ENCODE measurements around the gene WDFY3. TPM values are rescaled to one million over a fixed set of nuclear protein-coding genes. Genes with fewer than 3 reads are reported as not detected.

Gene WDFY3
- total RNA-seq, 1 donor from 2014 or later, result 55.8 TPM

DNA sequence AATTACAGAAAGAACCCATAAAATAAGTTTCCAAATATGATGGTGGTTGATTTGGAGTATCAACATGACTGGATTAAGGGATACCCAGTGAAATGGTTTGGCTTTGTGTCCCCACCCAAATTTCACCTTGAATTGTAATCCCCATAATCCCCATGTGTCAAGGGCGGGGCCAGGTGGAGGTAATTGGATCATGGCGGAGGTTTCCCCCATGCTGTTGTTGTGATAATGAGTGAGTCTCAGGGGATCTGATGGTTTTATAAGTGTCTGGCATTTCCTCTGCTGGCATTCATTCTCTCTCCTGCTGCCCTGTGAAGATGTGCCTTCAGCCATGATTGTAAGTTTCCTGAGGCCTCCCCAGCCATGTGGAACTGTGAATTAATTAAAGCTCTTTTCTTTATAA is 39.1 kb downstream of the WDFY3 start:
- H3K4me2 ChIP-seq, result no peak overlapping the region
- no peak overlapping the region for H3K4me3 ChIP-seq
- peaks cover 21% of the 10 kb centered on the region for H3F3A ChIP-seq (ENCODE audit: low read depth)
- H3K27me3 ChIP-seq, result no peaks in the 10 kb centered on the region
- Mint-ChIP-seq H3K9me3 (no peaks in the 10 kb centered on the region), H3K4me1 (peaks cover 17% of the 10 kb centered on the region), H3K36me3 (peaks cover 22% of the 10 kb centered on the region), H3K27me3 (ENCODE audit: insufficient read depth, low read depth) (no peaks in the 10 kb centered on the region), H3K27ac (no peak overlapping the region), H3K4me3 (no peak overlapping the region)
- no peak overlapping the region for H3K27ac ChIP-seq
- H2AFZ ChIP-seq (replicated peaks), result no peak overlapping the region
- no peak for DNase-seq (ENCODE audit: low spot score)
- TF ChIP-seq EZH2 (IDR thresholded peaks at IDR 0.05), result no peak
- TF ChIP-seq EZH2phosphoT487 (IDR thresholded peaks at IDR 0.05), result no peak
- TF ChIP-seq CTCF (IDR thresholded peaks at IDR 0.05), result no peak
- H4K20me1 ChIP-seq (ENCODE audit: low read depth), result peaks cover 9% of the 10 kb centered on the region
- peaks cover 25% of the 10 kb centered on the region for H3K4me1 ChIP-seq
- peaks cover 59% of the 10 kb centered on the region for H3K79me2 ChIP-seq (ENCODE audit: low read depth)
- H3K9me3 ChIP-seq (ENCODE audit: low read depth), result no peaks in the 10 kb centered on the region
- no peaks in the 10 kb centered on the region for H3K36me3 ChIP-seq
- H3K9ac ChIP-seq, result no peak overlapping the region

- Histone ChIP-seq H3K9ac (no peak overlapping the region), H3K79me2 (ENCODE audit: low read depth) (peaks cover 62% of the 10 kb centered on the region), H4K20me1 (ENCODE audit: low read depth) (peaks cover 10% of the 10 kb centered on the region), H2AFZ (replicated peaks) (no peak overlapping the region), H3K27ac (no peak overlapping the region), H3K4me2 (no peak overlapping the region), H3K36me3 (no peaks in the 10 kb centered on the region), H3F3A (ENCODE audit: low read depth) (peaks cover 3% of the 10 kb centered on the region), H3K4me1 (peaks cover 7% of the 10 kb centered on the region), H3K27me3 (no peaks in the 10 kb centered on the region), H3K4me3 (no peak overlapping the region), H3K9me3 (ENCODE audit: low read depth) (no peaks in the 10 kb centered on the region)
- no peaks in the 10 kb centered on the region for H3K9me3 Mint-ChIP-seq
- no peak for DNase-seq (ENCODE audit: low spot score)
- peaks cover 4% of the 10 kb centered on the region for H3K4me1 Mint-ChIP-seq
- no peak overlapping the region for H3K27ac Mint-ChIP-seq
- no peak overlapping the region for H3K4me3 Mint-ChIP-seq
- TF ChIP-seq EZH2 (IDR thresholded peaks at IDR 0.05) (no peak), EZH2phosphoT487 (IDR thresholded peaks at IDR 0.05) (no peak), CTCF (IDR thresholded peaks at IDR 0.05) (no peak)
- peaks cover 24% of the 10 kb centered on the region for H3K36me3 Mint-ChIP-seq
- H3K27me3 Mint-ChIP-seq (ENCODE audit: insufficient read depth, low read depth), result no peaks in the 10 kb centered on the region
These were observed 40.9 kb downstream of the WDFY3 start for GRCh38 chr4:84925558-84925957.

DNA sequence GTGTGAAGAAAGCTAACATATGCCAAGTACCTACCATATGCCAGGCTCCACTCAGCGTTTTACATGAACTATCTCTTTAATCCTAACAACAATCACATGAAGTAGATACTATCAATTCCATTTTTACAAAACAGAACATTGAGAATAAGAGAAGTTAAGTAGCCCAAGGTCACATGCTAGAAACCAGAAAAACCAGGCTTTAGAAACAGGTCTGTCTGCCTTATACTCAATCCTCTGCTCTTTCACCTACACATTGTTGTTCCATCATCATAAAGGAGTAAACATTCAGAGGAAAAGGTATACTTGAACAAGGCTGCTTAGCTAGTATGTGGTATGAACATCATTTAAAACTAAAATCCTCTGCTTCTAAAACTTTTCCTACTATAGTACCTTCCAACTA is 42.1 kb downstream of the WDFY3 start:
- H3K36me3 Mint-ChIP-seq, result peaks cover 23% of the 10 kb centered on the region
- Histone ChIP-seq H3F3A (ENCODE audit: low read depth) (no peaks in the 10 kb centered on the region), H3K9ac (no peak overlapping the region), H3K4me1 (no peaks in the 10 kb centered on the region), H4K20me1 (ENCODE audit: low read depth) (peaks cover 10% of the 10 kb centered on the region), H3K36me3 (peaks cover 5% of the 10 kb centered on the region), H3K27me3 (no peaks in the 10 kb centered on the region), H3K27ac (no peak overlapping the region), H3K9me3 (ENCODE audit: low read depth) (no peaks in the 10 kb centered on the region), H3K79me2 (ENCODE audit: low read depth) (peaks cover 62% of the 10 kb centered on the region), H3K4me2 (no peak overlapping the region), H3K4me3 (no peak overlapping the region), H2AFZ (replicated peaks) (no peak overlapping the region)
- TF ChIP-seq EZH2phosphoT487 (IDR thresholded peaks at IDR 0.05) (no peak), EZH2 (IDR thresholded peaks at IDR 0.05) (no peak), CTCF (IDR thresholded peaks at IDR 0.05) (no peak)
- H3K27ac Mint-ChIP-seq, result no peak overlapping the region
- no peaks in the 10 kb centered on the region for H3K9me3 Mint-ChIP-seq
- no peak overlapping the region for H3K4me3 Mint-ChIP-seq
- H3K27me3 Mint-ChIP-seq (ENCODE audit: insufficient read depth, low read depth), result no peaks in the 10 kb centered on the region
- no peak for DNase-seq (ENCODE audit: low spot score)
- peaks cover 4% of the 10 kb centered on the region for H3K4me1 Mint-ChIP-seq
